Central memory CD8-positive, alpha-beta T cell (primary cell): ENCODE data around the gene DISP2.

Experiments used
- ATAC-seq: fragments of 150-1000 bp; cut with Tn5 transposase; replicated peaks from 2 replicates; pipeline ENCODE4 v1.10.0; 2022; ENCODE audit warnings: mild to moderate bottlenecking, moderate FRiP score, moderate number of reproducible peaks; ENCODE audit not compliant: poor library complexity, severe bottlenecking; ENCODE audit errors: extremely low read depth
- DNase-seq, 2 donors: peaks; one replicate each; pipeline ENCODE4 v3.0.0; 2021; ENCODE audit warnings: low spot score in 2 of 2
- H3K27ac Mint-ChIP-seq: one replicate; pipeline ENCODE4 v1.8.0; 2022; ENCODE audit warnings: low read depth, mild to moderate bottlenecking, moderate library complexity, mixed read lengths
- H3K27me3 Mint-ChIP-seq: one replicate; pipeline ENCODE4 v1.8.0; 2022; ENCODE audit warnings: mixed read lengths
- H3K36me3 Mint-ChIP-seq: one replicate; pipeline ENCODE4 v1.8.0; 2022; ENCODE audit warnings: mild to moderate bottlenecking, moderate library complexity, mixed read lengths; ENCODE audit not compliant: insufficient read depth
- H3K4me1 Mint-ChIP-seq: one replicate; pipeline ENCODE4 v1.8.0; 2022; ENCODE audit warnings: mixed read lengths
- H3K4me3 Mint-ChIP-seq: one replicate; pipeline ENCODE4 v1.8.0; 2022; ENCODE audit warnings: mild to moderate bottlenecking, moderate library complexity, mixed read lengths
- H3K9me3 Mint-ChIP-seq: one replicate; pipeline ENCODE4 v1.8.0; 2022; ENCODE audit warnings: mixed read lengths

Gene DISP2

GRCh38 chr15:40322531-40323238 is 35.3 kb upstream of the DISP2 start:
- ATAC-seq: no peak
- no peaks in the 10 kb centered on the region for H3K27me3 Mint-ChIP-seq
- H3K27ac Mint-ChIP-seq: peak overlapping the region; percentile 72

GRCh38 chr15:40323239-40323952 is 34.6 kb upstream of the DISP2 start, which contains the start of gene INAFM2:
Gene INAFM2, plus strand, starts transcription at chr15:40323692. Its CDS starts 364 bp downstream, at chr15:40324056.
- Mint-ChIP-seq H3K36me3 (peaks cover 3% of the 10 kb centered on the region), H3K4me3 (peak within 1 kb of the TSS; percentile 77), H3K27ac (peak within 1 kb of the TSS; percentile 72), H3K9me3 (no peaks in the 10 kb centered on the region), H3K27me3 (no peaks in the 10 kb centered on the region), H3K4me1 (peaks cover 41% of the 10 kb centered on the region)
- peak; percentile 95 for ATAC-seq
- DNase-seq: peak; percentile 77 to 83

More at GRCh38 chr15:40322531-40323238, 35.3 kb upstream of the DISP2 start:
- Mint-ChIP-seq H3K4me1 (peaks cover 35% of the 10 kb centered on the region), H3K9me3 (no peaks in the 10 kb centered on the region), H3K36me3 (peaks cover 3% of the 10 kb centered on the region), H3K4me3 (peak overlapping the region; percentile 77)
- DNase-seq: no peak

DNA sequence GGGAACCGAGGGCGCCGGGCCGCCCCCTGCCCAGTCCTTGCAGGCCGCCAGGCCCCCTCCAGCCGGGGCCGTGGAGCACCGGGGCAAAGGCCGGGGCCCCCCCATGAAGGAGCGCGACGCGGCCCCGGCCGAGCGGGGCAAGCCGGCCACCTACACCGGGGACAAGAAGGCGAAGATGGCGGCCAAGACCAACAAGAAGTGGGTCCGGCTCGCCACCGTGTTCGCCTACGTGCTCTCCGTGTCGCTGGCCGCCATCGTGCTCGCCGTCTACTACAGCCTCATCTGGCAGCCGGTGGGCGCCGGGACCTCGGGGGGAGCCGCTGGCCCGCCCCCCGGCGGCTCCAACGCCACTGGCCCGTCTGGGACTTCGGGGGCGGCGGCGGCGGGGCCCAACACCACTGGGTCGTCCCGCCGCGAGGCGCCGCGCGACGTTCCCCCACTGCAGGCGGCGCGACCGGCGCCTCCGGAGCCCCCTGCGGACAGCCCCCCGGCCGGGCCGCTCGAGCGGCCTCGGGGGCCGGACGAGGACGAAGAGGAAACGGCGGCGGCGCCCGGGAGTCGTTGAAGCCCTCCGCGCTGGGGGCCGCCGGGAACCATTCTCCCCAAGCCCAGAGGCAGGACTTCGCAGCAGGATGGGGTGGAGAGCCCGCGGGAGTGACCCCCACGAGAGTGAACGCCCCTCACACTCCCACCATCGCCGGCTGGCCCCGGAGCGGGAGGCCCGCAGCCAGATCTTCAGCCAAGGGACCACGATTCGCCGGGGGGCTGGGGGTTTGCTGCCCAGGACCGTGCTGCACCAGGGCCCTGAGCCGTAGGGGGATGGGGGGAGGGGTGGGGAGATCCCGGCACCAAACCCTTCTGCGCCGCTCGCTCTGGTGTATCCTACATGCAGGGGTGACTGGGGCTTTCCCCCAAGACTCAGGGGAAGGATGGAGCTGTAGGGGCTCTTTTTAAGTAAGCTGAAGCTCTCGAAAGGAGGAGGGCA is 33.8 kb upstream of the DISP2 start:
- peak overlapping the region; percentile 68 for H3K4me3 Mint-ChIP-seq
- no peak for DNase-seq
- no peak overlapping the region for H3K27ac Mint-ChIP-seq
- peaks cover 46% of the 10 kb centered on the region for H3K4me1 Mint-ChIP-seq
- no peaks in the 10 kb centered on the region for H3K9me3 Mint-ChIP-seq
- peaks cover 3% of the 10 kb centered on the region for H3K36me3 Mint-ChIP-seq
- ATAC-seq: no peak
- H3K27me3 Mint-ChIP-seq: no peaks in the 10 kb centered on the region

- no peak for DNase-seq
- Mint-ChIP-seq H3K36me3 (peaks cover 3% of the 10 kb centered on the region), H3K4me1 (peaks cover 46% of the 10 kb centered on the region), H3K9me3 (no peaks in the 10 kb centered on the region), H3K27ac (no peak overlapping the region), H3K4me3 (peak overlapping the region; percentile 68), H3K27me3 (no peaks in the 10 kb centered on the region)
- no peak for ATAC-seq
These were observed 32.8 kb upstream of the DISP2 start for GRCh38 chr15:40325188-40325587.

GRCh38 chr15:40325700-40326099 is 32.3 kb upstream of the DISP2 start:
- H3K4me1 Mint-ChIP-seq: peaks cover 44% of the 10 kb centered on the region
- no peaks in the 10 kb centered on the region for H3K9me3 Mint-ChIP-seq
- no peak overlapping the region for H3K27ac Mint-ChIP-seq
- no peak for DNase-seq
- no peak for ATAC-seq
- H3K4me3 Mint-ChIP-seq: no peak overlapping the region
- no peaks in the 10 kb centered on the region for H3K27me3 Mint-ChIP-seq
- H3K36me3 Mint-ChIP-seq: peaks cover 3% of the 10 kb centered on the region

GRCh38 chr15:40327457-40327856 is 30.6 kb upstream of the DISP2 start:
- DNase-seq (no peak), ATAC-seq (no peak)
- Mint-ChIP-seq H3K27ac (no peak overlapping the region), H3K36me3 (peaks cover 3% of the 10 kb centered on the region), H3K9me3 (no peaks in the 10 kb centered on the region), H3K4me1 (peaks cover 31% of the 10 kb centered on the region), H3K27me3 (no peaks in the 10 kb centered on the region), H3K4me3 (no peak overlapping the region)

GRCh38 chr15:40328176-40328575 is 29.8 kb upstream of the DISP2 start:
- H3K27ac Mint-ChIP-seq: no peak overlapping the region
- H3K27me3 Mint-ChIP-seq: no peaks in the 10 kb centered on the region
- H3K4me3 Mint-ChIP-seq: no peak overlapping the region
- H3K4me1 Mint-ChIP-seq: peaks cover 26% of the 10 kb centered on the region
- no peak for DNase-seq
- H3K36me3 Mint-ChIP-seq: peaks cover under 1% of the 10 kb centered on the region
- H3K9me3 Mint-ChIP-seq: no peaks in the 10 kb centered on the region
- no peak for ATAC-seq

GRCh38 chr15:40328751-40329150 is 29.3 kb upstream of the DISP2 start:
- no peaks in the 10 kb centered on the region for H3K9me3 Mint-ChIP-seq
- no peaks in the 10 kb centered on the region for H3K27me3 Mint-ChIP-seq
- no peak overlapping the region for H3K4me3 Mint-ChIP-seq
- H3K4me1 Mint-ChIP-seq: peaks cover 22% of the 10 kb centered on the region
- ATAC-seq: no peak
- no peak for DNase-seq
- H3K36me3 Mint-ChIP-seq: no peaks in the 10 kb centered on the region
- H3K27ac Mint-ChIP-seq: no peak overlapping the region

- ATAC-seq: no peak
These were observed 28.2 kb upstream of the DISP2 start for GRCh38 chr15:40329804-40330203.

DNA sequence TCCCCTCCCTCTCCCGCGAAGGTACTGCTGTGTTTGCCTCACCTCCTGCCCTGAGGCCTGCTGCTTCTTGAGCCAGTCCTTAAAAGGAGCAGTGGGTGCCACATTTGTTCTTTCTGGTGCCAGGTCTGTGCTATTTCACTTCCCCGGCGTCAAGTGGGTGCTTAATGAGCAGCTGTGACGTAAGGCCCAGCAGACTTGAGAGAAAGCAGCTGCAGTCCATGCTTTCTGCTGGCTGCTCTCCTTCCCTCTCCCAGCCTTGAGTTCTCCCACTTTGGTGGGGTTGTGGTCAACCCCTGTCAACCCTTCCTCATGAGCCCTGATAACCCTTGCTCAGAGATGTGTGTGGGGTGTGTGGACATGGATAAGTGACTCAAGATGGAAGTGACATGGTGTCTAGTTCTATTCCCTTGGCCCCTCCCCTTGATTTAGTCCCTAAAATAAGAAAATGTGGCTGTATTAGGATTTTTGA is 27.6 kb upstream of the DISP2 start:
- DNase-seq: no peak

More at GRCh38 chr15:40329804-40330203, 28.2 kb upstream of the DISP2 start:
- peaks cover 20% of the 10 kb centered on the region for H3K4me1 Mint-ChIP-seq
- H3K27me3 Mint-ChIP-seq: no peaks in the 10 kb centered on the region
- no peaks in the 10 kb centered on the region for H3K36me3 Mint-ChIP-seq
- no peaks in the 10 kb centered on the region for H3K9me3 Mint-ChIP-seq
- no peak overlapping the region for H3K27ac Mint-ChIP-seq
- DNase-seq: no peak
- H3K4me3 Mint-ChIP-seq: no peak overlapping the region

DNA sequence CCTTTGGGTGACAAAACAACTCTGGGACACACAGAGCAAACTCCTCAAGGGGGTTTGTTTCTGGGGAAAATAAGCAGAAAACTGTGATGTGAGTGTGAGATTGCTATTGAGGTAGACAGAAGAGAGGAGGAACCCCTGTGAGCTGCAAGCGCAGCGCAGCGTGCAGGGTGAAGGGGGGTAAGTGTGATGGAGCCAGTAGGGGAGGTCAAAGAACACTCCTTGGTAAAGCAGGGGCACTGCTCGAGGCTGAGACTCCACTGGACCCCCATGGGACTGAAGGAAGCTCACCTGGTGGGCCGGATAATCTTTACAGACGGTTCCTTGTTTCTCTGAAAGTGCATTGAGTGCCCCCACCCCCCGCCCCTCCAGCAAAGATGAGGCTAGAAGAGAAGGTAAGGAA is 27.0 kb upstream of the DISP2 start:
- Mint-ChIP-seq H3K4me3 (no peak overlapping the region), H3K27me3 (no peaks in the 10 kb centered on the region), H3K9me3 (no peaks in the 10 kb centered on the region), H3K27ac (no peak overlapping the region), H3K36me3 (no peaks in the 10 kb centered on the region), H3K4me1 (peaks cover 15% of the 10 kb centered on the region)
- DNase-seq (no peak), ATAC-seq (no peak)

More for the DNA sequence above, 27.6 kb upstream of the DISP2 start:
- H3K9me3 Mint-ChIP-seq: no peaks in the 10 kb centered on the region
- peaks cover 15% of the 10 kb centered on the region for H3K4me1 Mint-ChIP-seq
- ATAC-seq: no peak
- H3K4me3 Mint-ChIP-seq: no peak overlapping the region
- H3K27ac Mint-ChIP-seq: no peak overlapping the region
- H3K36me3 Mint-ChIP-seq: no peaks in the 10 kb centered on the region
- H3K27me3 Mint-ChIP-seq: no peaks in the 10 kb centered on the region

DNA sequence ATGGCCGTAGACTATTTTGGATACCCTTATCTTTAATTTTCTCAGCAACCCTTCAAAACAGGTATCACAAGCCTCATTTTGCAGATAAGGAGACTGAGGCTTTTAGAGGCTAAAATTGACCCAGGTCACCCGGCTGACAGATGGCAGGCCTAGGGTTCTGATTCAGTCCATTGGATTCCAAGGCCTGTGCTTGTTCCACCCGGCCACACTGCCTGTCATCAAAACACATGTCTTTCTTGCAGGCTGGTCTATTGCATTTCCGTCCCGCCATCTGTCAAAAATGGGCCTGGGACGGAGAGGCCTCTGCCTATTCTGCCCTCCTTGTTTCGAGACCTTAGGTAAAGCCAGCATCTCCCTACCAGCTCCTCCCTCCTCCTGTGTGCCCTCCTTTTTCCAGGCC is 26.4 kb upstream of the DISP2 start:
- H3K4me1 Mint-ChIP-seq: peaks cover 15% of the 10 kb centered on the region
- H3K27ac Mint-ChIP-seq: no peak overlapping the region
- ATAC-seq (no peak), DNase-seq (no peak)
- H3K4me3 Mint-ChIP-seq: no peak overlapping the region
- no peaks in the 10 kb centered on the region for H3K36me3 Mint-ChIP-seq
- no peaks in the 10 kb centered on the region for H3K9me3 Mint-ChIP-seq
- no peaks in the 10 kb centered on the region for H3K27me3 Mint-ChIP-seq
